Fibroblast of the aortic adventitia (primary cell): ENCODE data around the gene SAMD13. TPM values are rescaled to one million over a fixed set of nuclear protein-coding genes. Genes with fewer than 3 reads are reported as not detected.

ENCODE experiments used
- DNase-seq: peaks from one replicate; pipeline ENCODE4 v3.0.0-alpha.2; 2010; ENCODE audit warnings: low read depth
- H3K4me3 ChIP-seq: 2 replicates; pipeline ENCODE4 v1.5.1; 2011; ENCODE audit warnings: low read depth, mild to moderate bottlenecking, control low read depth, low read length, moderate library complexity
- total RNA-seq: library from RNA; depleted of rRNA; stranded (reverse); fragments of >200 nt; gene quantifications from 2 replicates; pipeline ENCODE4 v1.2.3, GENCODE V29; 2012; ENCODE audit warnings: low replicate concordance
- TF ChIP-seq, protein P1 (sequence below): IDR thresholded peaks from 2 replicates; pipeline ENCODE4 v1.5.1; 2011; ENCODE audit warnings: mild to moderate bottlenecking, low read length, control low read depth, inconsistent platforms; ENCODE audit not compliant: insufficient read depth

SAMD13 gene
- total RNA-seq, 1 donor: 1.4 TPM

DNA sequence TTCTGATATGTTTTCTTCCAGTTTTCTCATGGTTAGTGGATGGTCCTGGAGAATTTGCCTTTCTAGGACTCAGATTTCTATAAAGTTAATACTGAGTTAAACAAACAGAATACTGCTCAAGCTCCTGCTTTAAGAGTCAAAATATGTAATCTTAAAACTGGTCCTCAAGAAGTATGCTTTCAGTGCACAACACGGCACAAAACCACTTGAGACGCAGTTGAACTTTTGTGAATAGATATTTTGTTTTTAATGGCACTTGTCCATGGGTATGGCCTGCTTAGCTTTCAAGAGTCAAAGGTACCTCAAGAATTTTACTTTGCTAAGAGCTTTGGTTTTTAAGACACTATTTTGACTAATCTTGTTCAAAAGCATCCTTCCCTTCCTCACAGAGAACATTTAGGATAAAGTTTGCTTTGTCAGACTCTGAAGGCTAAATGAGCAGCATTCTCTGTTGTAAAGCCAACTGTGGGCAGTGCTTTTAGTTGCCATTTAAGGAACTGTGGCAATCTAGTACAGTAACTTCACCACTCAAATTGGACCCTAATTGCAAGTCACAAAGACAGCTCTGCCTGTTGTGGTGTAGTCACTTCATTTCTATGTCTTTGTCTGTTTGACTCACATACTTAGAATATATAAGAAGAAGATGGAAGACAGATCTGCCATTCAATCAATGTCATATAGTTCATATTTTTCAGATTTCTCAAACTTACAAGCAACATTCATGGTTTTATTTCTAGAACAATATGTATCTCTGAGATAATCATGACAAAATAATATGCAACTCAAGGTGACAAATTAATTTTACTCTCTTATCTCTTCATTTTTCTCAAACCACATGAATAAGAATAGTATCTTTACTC lies 28.8 kb downstream of the SAMD13 start:
- H3K4me3 ChIP-seq: no peak overlapping the region
- TF ChIP-seq, protein P1, sequence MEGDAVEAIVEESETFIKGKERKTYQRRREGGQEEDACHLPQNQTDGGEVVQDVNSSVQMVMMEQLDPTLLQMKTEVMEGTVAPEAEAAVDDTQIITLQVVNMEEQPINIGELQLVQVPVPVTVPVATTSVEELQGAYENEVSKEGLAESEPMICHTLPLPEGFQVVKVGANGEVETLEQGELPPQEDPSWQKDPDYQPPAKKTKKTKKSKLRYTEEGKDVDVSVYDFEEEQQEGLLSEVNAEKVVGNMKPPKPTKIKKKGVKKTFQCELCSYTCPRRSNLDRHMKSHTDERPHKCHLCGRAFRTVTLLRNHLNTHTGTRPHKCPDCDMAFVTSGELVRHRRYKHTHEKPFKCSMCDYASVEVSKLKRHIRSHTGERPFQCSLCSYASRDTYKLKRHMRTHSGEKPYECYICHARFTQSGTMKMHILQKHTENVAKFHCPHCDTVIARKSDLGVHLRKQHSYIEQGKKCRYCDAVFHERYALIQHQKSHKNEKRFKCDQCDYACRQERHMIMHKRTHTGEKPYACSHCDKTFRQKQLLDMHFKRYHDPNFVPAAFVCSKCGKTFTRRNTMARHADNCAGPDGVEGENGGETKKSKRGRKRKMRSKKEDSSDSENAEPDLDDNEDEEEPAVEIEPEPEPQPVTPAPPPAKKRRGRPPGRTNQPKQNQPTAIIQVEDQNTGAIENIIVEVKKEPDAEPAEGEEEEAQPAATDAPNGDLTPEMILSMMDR: no peak
- peak; percentile 21 for DNase-seq

DNA sequence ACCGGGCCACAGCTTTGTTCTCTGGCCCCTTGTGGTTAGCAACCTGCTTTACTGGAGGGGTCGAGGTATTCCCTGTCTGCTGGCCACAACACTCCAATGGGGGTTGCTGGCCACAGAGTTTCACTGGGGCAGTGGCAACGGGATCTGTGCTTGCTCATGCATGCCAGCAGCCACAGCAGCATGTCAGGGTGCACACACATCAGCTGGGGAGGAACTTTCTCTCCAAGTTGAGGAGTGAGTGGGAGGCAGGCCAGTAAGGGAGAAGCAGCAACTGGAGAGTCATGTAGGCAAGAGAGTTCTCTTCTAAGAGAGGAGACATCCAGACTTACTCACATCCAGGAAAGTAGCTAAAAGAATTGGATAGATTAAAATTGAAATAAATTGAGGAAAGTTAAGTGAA lies 38.0 kb downstream of the SAMD13 start:
- peak; percentile 16 for DNase-seq
- TF ChIP-seq, protein P1: no peak
- H3K4me3 ChIP-seq: no peak overlapping the region

DNA sequence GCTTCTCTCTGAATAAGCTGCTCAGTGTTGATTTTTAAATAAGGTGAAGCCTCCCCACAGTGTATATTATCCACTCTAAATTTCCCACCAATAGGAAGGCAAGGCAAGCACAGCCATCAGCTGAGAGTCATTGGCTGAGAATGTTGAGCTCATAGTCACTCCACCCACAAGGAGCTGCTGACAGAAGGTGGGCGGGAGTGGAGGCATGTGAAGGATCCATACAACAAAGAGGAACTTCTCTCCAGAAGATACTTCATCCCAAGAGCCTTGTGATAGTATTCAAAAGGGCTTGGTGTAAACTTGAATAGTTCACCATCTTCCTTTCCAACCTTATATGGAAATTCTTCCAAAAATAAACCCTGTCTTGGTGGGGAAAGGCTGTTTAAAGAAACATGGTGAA lies 42.8 kb downstream of the SAMD13 start:
- DNase-seq: peak; percentile 35
- TF ChIP-seq, protein P1: no peak
- H3K4me3 ChIP-seq: no peak overlapping the region

GRCh38 chr1:84345220-84345619 lies 43.7 kb downstream of the SAMD13 start:
- peak; percentile 10 for DNase-seq
- no peak overlapping the region for H3K4me3 ChIP-seq

DNA sequence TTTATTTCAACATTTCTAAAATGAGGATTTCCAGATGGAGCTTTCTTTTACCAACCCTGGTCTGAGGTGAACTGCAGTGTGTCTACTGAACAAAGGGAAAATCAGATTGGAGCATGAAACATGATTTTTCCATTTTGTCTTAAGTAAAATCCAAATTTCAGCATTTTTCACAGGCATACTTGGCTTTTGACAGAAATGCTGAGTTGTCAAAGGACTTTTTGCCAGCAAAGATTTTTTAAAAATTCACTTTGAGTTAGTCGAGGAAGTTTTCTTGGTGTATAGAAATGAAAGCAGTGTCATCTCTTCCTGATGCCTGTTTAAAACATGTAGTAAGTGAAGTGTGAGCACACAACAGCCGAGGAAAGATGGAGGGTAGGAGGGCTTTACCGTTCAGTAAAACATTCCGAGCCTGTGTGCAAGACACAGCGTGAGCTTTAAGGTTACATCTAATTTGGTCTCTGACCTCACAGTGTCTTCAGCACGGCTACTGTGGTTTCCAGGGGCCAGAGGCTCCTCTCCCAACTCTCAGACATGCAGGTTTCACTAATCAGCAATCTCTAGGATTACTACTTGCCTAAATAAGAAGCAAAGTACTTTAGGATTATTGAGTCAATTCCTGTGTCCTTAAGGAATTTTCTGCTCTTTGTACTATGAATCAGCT lies 45.9 kb downstream of the SAMD13 start:
- TF ChIP-seq, protein P1: no peak
- no peak overlapping the region for H3K4me3 ChIP-seq
- peak; percentile 8 for DNase-seq

More at GRCh38 chr1:84345220-84345619, 43.7 kb downstream of the SAMD13 start:
- TF ChIP-seq, protein P1: no peak

DNA sequence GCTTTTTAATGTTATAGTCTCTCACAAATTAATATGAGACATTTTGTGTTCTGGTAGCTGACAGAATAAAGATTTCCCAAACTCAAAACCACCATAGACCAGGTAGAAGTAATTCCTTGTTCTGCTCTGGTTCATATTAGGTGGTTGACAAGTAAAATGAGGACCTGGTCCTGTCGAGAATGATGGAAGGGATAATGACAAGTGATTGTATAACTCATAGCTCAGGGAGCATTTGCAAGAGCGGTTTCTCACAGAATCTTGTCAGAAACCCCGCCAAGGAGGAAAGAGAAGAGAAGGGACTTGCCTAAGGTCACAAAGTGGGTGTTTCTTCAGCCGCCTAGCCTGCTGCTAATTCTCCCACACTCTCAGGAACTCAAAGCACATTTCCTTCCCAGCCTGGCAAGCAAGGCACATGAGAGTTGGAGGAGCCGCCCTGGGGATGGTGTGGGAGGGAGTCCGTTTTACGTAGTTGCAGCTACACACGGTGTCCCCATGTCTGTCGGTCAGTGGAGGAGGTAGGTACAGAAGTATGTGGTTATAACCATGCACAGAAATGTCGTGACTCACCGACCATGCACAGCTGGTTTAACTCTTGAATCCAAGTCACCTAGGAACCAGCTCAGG lies 46.5 kb downstream of the SAMD13 start:
- TF ChIP-seq, protein P1: no peak
- DNase-seq: no peak

More for the DNA sequence above, 46.5 kb downstream of the SAMD13 start:
- no peak overlapping the region for H3K4me3 ChIP-seq
